Transverse colon (tissue), 1 donor: Measurements from ENCODE around the gene TEX30.

ENCODE experiments used
- EP300 ChIP-seq: sonication (generic); formaldehyde crosslinking; IDR thresholded peaks from one replicate; pipeline ENCODE4 v1.6.1; 2017; ENCODE audit warnings: antibody characterized with exemption, low read depth
- POLR2A ChIP-seq: fragments of 450-650 bp; IDR thresholded peaks from one replicate; pipeline ENCODE4 v1.6.1; 2016; ENCODE audit warnings: antibody characterized with exemption, mild to moderate bottlenecking, moderate library complexity

DNA sequence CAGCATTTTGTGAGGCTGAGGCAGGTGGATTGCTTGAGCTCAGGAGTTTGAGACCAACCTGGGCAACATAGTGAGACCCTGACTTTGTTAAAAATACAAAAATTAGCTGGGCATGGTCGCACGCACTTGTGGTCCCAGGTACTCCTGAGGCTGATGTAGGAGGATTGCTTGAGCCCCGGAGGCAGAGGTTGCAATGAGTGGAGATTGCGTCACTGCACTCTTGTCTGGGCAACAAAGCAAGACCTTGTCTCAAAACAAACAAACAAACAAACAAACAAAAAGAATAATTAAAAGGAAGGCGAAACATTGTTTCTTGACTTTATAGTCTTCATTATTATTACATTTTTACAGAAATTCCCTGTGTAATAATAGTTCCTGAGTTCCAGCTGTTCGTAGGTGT is 41.2 kb upstream of the TEX30 start:
- TF ChIP-seq POLR2A = no peak
- TF ChIP-seq EP300 = no peak
